ENCODE data around the gene NKTR.

Gene NKTR

GRCh38 chr3:42682301-42683070 lies 82.0 kb downstream of the NKTR start:
- no peak for DNase-seq (ENCODE audit: low read depth)

GRCh38 chr3:42683875-42684598 lies 83.6 kb downstream of the NKTR start:
- DNase-seq (ENCODE audit: low read depth), result no peak

GRCh38 chr3:42684632-42685362 lies 84.3 kb downstream of the NKTR start:
- no peak for DNase-seq (ENCODE audit: low read depth)

- no peak for DNase-seq (ENCODE audit: low read depth)
Observed at GRCh38 chr3:42685363-42685881, 84.9 kb downstream of the NKTR start, which contains the start of gene KLHL40. KLHL40 (plus strand) TSS chr3:42685537; CDS start chr3:42685619, 82 bp downstream.

GRCh38 chr3:42685891-42686820 lies 85.7 kb downstream of the NKTR start:
- no peak for DNase-seq (ENCODE audit: low read depth)

GRCh38 chr3:42686832-42687650 lies 86.6 kb downstream of the NKTR start:
- no peak for DNase-seq (ENCODE audit: low read depth)

- DNase-seq (ENCODE audit: low read depth), result no peak
Observed at GRCh38 chr3:42688016-42688415, 87.5 kb downstream of the NKTR start.

- no peak for DNase-seq (ENCODE audit: low read depth)
Observed at GRCh38 chr3:42688487-42689420, 88.3 kb downstream of the NKTR start.

- no peak for DNase-seq (ENCODE audit: low read depth)
Observed at GRCh38 chr3:42689421-42690014, 89.0 kb downstream of the NKTR start.

- no peak for DNase-seq (ENCODE audit: low read depth)
Observed at GRCh38 chr3:42690191-42690590, 89.7 kb downstream of the NKTR start.

- DNase-seq (ENCODE audit: low read depth), result no peak
Observed at GRCh38 chr3:42690766-42691680, 90.5 kb downstream of the NKTR start.

- DNase-seq (ENCODE audit: low read depth), result no peak
Observed at GRCh38 chr3:42691816-42692666, 91.6 kb downstream of the NKTR start.

GRCh38 chr3:42692667-42693529 lies 92.4 kb downstream of the NKTR start:
- DNase-seq (ENCODE audit: low read depth), result no peak

GRCh38 chr3:42693530-42693930 lies 93.0 kb downstream of the NKTR start:
- no peak for DNase-seq (ENCODE audit: low read depth)

- no peak for DNase-seq (ENCODE audit: low read depth)
Observed at GRCh38 chr3:42694366-42694765, 93.9 kb downstream of the NKTR start.
